Neural crest cell (in vitro differentiated cells): ENCODE data around the gene COL15A1. TPM values are rescaled to one million over a fixed set of nuclear protein-coding genes. Genes with fewer than 3 reads are reported as not detected.

Source experiments
- DNase-seq: peaks from one replicate; pipeline ENCODE4 v3.0.0; 2021; ENCODE audit warnings: low read depth, mixed read lengths, low spot score
- H3K27ac Mint-ChIP-seq: one replicate; pipeline ENCODE4 v1.8.0; 2021; ENCODE audit warnings: mild to moderate bottlenecking, mixed read lengths; ENCODE audit not compliant: unreplicated experiment
- H3K27me3 Mint-ChIP-seq: 2 replicates; pipeline ENCODE4 v1.8.0; 2021; ENCODE audit warnings: low read depth, mild to moderate bottlenecking, mixed read lengths
- H3K36me3 Mint-ChIP-seq: 2 replicates; pipeline ENCODE4 v1.8.0; 2021; ENCODE audit warnings: low read depth, mild to moderate bottlenecking, mixed read lengths
- H3K4me1 Mint-ChIP-seq: 2 replicates; pipeline ENCODE4 v1.8.0; 2021; ENCODE audit warnings: mixed read lengths
- H3K4me3 Mint-ChIP-seq: one replicate; pipeline ENCODE4 v1.8.0; 2021; ENCODE audit warnings: mild to moderate bottlenecking, mixed read lengths
- H3K9me3 Mint-ChIP-seq: 2 replicates; pipeline ENCODE4 v1.8.0; 2021; ENCODE audit warnings: mixed read lengths
- CTCF ChIP-seq: fragments of 200-600 bp; sonication (generic); conservative IDR thresholded peaks from 2 replicates; pipeline ENCODE4 v1.5.0; 2021; ENCODE audit warnings: antibody characterized with exemption, mild to moderate bottlenecking
- total RNA-seq: library from RNA; stranded (reverse); gene quantifications from 2 replicates; pipeline ENCODE4 v1.2.1, GENCODE V29; 2021

Gene COL15A1
- total RNA-seq, 1 donor from 2014 or later: 0.33 TPM

- Mint-ChIP-seq H3K36me3 (no peaks in the 10 kb centered on the region), H3K4me3 (no peak overlapping the region), H3K27ac (no peak overlapping the region), H3K27me3 (peaks cover 11% of the 10 kb centered on the region), H3K9me3 (peaks cover 3% of the 10 kb centered on the region), H3K4me1 (peaks cover 5% of the 10 kb centered on the region)
- DNase-seq: no peak
- no peak for TF ChIP-seq CTCF
Observed at GRCh38 chr9:98992885-98993569, 49.3 kb downstream of the COL15A1 start.

DNA sequence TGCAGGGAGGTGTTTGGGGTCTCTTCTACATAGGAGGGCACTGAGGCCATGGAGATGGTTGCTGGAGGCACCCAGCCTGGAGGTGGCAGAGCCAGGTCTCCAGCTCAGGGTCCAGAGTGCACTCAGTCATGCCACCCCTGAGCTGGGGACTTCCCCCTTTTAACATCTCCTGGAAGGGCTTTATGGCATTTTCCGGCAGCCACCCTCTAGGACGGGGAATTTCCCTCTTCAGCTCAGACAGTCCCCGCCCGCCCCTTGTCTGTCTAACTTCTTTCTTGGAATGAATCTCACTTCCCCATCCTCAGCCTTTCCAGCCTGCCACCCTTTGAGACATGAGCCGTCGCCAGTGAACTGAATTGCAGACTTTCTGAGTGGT lies 49.9 kb downstream of the COL15A1 start:
- peaks cover 13% of the 10 kb centered on the region for H3K27me3 Mint-ChIP-seq
- H3K27ac Mint-ChIP-seq: no peak overlapping the region
- peaks cover 6% of the 10 kb centered on the region for H3K4me1 Mint-ChIP-seq
- no peak overlapping the region for H3K4me3 Mint-ChIP-seq
- peaks cover 3% of the 10 kb centered on the region for H3K9me3 Mint-ChIP-seq
- no peak for DNase-seq
- H3K36me3 Mint-ChIP-seq: no peaks in the 10 kb centered on the region
- no peak for TF ChIP-seq CTCF

- H3K9me3 Mint-ChIP-seq: peaks cover 3% of the 10 kb centered on the region
- no peak overlapping the region for H3K27ac Mint-ChIP-seq
- DNase-seq: no peak
- H3K27me3 Mint-ChIP-seq: peaks cover 13% of the 10 kb centered on the region
- no peak overlapping the region for H3K4me3 Mint-ChIP-seq
- H3K4me1 Mint-ChIP-seq: peaks cover 11% of the 10 kb centered on the region
- H3K36me3 Mint-ChIP-seq: no peaks in the 10 kb centered on the region
- TF ChIP-seq CTCF: no peak
Observed at GRCh38 chr9:98994172-98995058, 50.7 kb downstream of the COL15A1 start.

GRCh38 chr9:98995059-98995671 lies 51.5 kb downstream of the COL15A1 start:
- peaks cover 13% of the 10 kb centered on the region for H3K27me3 Mint-ChIP-seq
- no peak for DNase-seq
- no peak overlapping the region for H3K27ac Mint-ChIP-seq
- peaks cover 3% of the 10 kb centered on the region for H3K9me3 Mint-ChIP-seq
- no peak for TF ChIP-seq CTCF
- H3K36me3 Mint-ChIP-seq: no peaks in the 10 kb centered on the region
- H3K4me3 Mint-ChIP-seq: no peak overlapping the region
- H3K4me1 Mint-ChIP-seq: peaks cover 11% of the 10 kb centered on the region

DNA sequence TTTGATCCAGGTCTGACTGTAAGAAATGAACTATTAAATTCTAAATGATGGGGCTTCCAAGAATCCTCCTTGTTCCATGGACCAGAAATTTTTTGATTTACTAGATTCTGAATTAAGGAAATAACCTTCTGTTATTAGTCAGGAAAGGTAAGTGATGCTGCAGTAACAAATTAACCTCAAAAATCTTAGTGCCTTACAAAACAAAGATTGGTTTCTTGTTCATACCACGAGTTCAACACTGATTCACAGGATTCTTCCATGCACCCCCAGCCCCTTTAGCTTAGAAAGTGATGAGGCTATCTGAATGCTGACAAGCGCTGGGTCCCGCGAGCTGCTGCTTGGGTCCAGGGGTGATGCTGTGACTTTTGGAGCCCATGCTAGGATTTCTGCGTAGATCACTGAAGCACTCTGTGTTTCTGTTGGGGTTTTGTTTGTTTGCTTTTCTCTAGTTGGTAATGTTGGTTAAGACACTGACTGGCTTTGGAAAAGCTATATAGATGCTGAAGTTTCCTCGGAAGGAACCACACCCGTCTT lies 52.3 kb downstream of the COL15A1 start:
- Mint-ChIP-seq H3K9me3 (no peaks in the 10 kb centered on the region), H3K36me3 (no peaks in the 10 kb centered on the region), H3K27ac (no peak overlapping the region), H3K4me1 (peaks cover 17% of the 10 kb centered on the region), H3K4me3 (no peak overlapping the region), H3K27me3 (peaks cover 16% of the 10 kb centered on the region)
- TF ChIP-seq CTCF: no peak
- no peak for DNase-seq
